Epithelial cell of esophagus (primary cell): Measurements from ENCODE around the gene COL16A1.

ENCODE experiments used
- DNase-seq: peaks from one replicate; pipeline ENCODE4 v3.0.0; 2010; ENCODE audit warnings: low read depth
- H3K4me3 ChIP-seq: 2 replicates; pipeline ENCODE4 v1.5.1; 2011; ENCODE audit warnings: mild to moderate bottlenecking, low read length, control low read depth
- CTCF ChIP-seq: IDR thresholded peaks from 2 replicates; pipeline ENCODE4 v1.5.1; 2011; ENCODE audit warnings: low read depth, mild to moderate bottlenecking, low read length, control low read depth, inconsistent platforms; ENCODE audit not compliant: insufficient read depth; ENCODE audit errors: missing control alignments

Gene COL16A1

GRCh38 chr1:31703431-31704270 is at the start of gene COL16A1:
TSS of gene COL16A1 (minus strand) at chr1:31704017. CDS start at chr1:31702193, 1,824 bp downstream.
- peak within 1 kb of the TSS; percentile 71 for H3K4me3 ChIP-seq
- no peak for TF ChIP-seq CTCF
- peak; percentile 69 for DNase-seq

- TF ChIP-seq CTCF, result no peak
- H3K4me3 ChIP-seq, result no peak overlapping the region
- no peak for DNase-seq
These were observed 49.2 kb upstream of the COL16A1 start for GRCh38 chr1:31752952-31753475.

GRCh38 chr1:31752258-31752657 is 48.4 kb upstream of the COL16A1 start:
- TF ChIP-seq CTCF, result no peak
- no peak for DNase-seq
- no peak overlapping the region for H3K4me3 ChIP-seq

GRCh38 chr1:31751822-31752241 is 48.0 kb upstream of the COL16A1 start:
- H3K4me3 ChIP-seq, result no peak overlapping the region
- DNase-seq, result no peak
- no peak for TF ChIP-seq CTCF

- H3K4me3 ChIP-seq, result no peak overlapping the region
- DNase-seq, result peak; percentile 14
- no peak for TF ChIP-seq CTCF
These were observed 47.2 kb upstream of the COL16A1 start for GRCh38 chr1:31750858-31751510.

- H3K4me3 ChIP-seq, result no peak overlapping the region
- DNase-seq, result no peak
- TF ChIP-seq CTCF, result no peak
These were observed 46.2 kb upstream of the COL16A1 start for GRCh38 chr1:31749785-31750735.
